Gastroesophageal sphincter (tissue), 3 donors: ENCODE data around the gene DRC7.

ENCODE experiments used
- EP300 ChIP-seq: sonication (generic); formaldehyde crosslinking; IDR thresholded peaks from one replicate; pipeline ENCODE4 v1.6.1; 2017; ENCODE audit warnings: antibody characterized with exemption, mild to moderate bottlenecking
- POLR2A ChIP-seq, 2 donors: fragments of 450-650 bp; IDR thresholded peaks; one replicate each; pipeline ENCODE4 v1.6.1; 2017; ENCODE audit warnings: antibody characterized with exemption in 2 of 2, mild to moderate bottlenecking in 2 of 2, moderate library complexity in 1 of 2
- TF ChIP-seq, protein P1 (sequence below), 4 experiments: fragments of 200-600 bp in 2 of 4; fragments of 450-650 bp in 2 of 4; sonication (generic) in 1 of 4; IDR thresholded peaks; one replicate each; pipeline ENCODE4 v1.5.1; 2017 to 2019; ENCODE audit warnings: antibody characterized with exemption in 4 of 4, mild to moderate bottlenecking in 2 of 4, moderate library complexity in 2 of 4

DNA sequence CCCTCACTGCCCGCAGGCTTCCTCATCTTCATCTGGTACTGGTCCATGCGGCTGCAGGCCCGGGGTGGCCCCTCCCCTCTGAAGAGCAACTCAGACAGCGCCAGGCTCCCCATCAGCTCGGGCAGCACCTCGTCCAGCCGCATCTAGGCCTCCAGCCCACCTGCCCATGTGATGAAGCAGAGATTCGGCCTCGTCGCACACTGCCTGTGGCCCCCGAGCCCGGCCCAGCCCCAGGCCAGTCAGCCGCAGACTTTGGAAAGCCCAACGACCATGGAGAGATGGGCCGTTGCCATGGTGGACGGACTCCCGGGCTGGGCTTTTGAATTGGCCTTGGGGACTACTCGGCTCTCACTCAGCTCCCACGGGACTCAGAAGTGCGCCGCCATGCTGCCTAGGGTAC, 31.2 kb upstream of the DRC7 start:
- TF ChIP-seq, protein P1, sequence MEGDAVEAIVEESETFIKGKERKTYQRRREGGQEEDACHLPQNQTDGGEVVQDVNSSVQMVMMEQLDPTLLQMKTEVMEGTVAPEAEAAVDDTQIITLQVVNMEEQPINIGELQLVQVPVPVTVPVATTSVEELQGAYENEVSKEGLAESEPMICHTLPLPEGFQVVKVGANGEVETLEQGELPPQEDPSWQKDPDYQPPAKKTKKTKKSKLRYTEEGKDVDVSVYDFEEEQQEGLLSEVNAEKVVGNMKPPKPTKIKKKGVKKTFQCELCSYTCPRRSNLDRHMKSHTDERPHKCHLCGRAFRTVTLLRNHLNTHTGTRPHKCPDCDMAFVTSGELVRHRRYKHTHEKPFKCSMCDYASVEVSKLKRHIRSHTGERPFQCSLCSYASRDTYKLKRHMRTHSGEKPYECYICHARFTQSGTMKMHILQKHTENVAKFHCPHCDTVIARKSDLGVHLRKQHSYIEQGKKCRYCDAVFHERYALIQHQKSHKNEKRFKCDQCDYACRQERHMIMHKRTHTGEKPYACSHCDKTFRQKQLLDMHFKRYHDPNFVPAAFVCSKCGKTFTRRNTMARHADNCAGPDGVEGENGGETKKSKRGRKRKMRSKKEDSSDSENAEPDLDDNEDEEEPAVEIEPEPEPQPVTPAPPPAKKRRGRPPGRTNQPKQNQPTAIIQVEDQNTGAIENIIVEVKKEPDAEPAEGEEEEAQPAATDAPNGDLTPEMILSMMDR (IDR thresholded peaks at IDR 0.05), result no peak
- TF ChIP-seq POLR2A (IDR thresholded peaks at IDR 0.05) (no peak), EP300 (no peak)
